ENCODE data around the gene LTBP4. TPM values are rescaled to one million over a fixed set of nuclear protein-coding genes. Genes with fewer than 3 reads are reported as not detected.

LTBP4 gene
- polyA plus RNA-seq, 1 of the 3 experiments (the other 2 are of a cell fraction) = 24.8 TPM

- Histone ChIP-seq H3K27me3 (ENCODE audit: insufficient read depth) (no peaks in the 10 kb centered on the region), H3K79me2 (ENCODE audit: insufficient read depth) (no peaks in the 10 kb centered on the region), H3K4me3 (ENCODE audit: low read depth in 2 of 2, low read length in 1 of 2) (no peak overlapping the region), H3K9me3 (no peaks in the 10 kb centered on the region), H3K4me2 (no peak overlapping the region), H3K4me1 (ENCODE audit: control insufficient read depth in 1 of 2, insufficient read depth in 2 of 2, low read depth in 1 of 2, low read length in 1 of 2) (peaks cover 7 to 21% of the 10 kb centered on the region in 2 experiments; a peak in 2 of 4 replicates), H3K9me2 (no peaks in the 10 kb centered on the region), H3K36me3 (replicated peaks in 1 of 2; ENCODE audit: control insufficient read depth in 1 of 2, insufficient read depth in 2 of 2, low read length in 1 of 2) (no peaks in the 10 kb centered on the region), H3F3A (replicated peaks; ENCODE audit: insufficient read depth) (peaks cover 5% of the 10 kb centered on the region), H4K20me1 (ENCODE audit: insufficient read depth) (no peaks in the 10 kb centered on the region), H3K27ac (ENCODE audit: low read depth in 2 of 2, low read length in 1 of 2) (no peak overlapping the region), H3K9ac (no peak overlapping the region), H2AFZ (ENCODE audit: low read depth) (no peak overlapping the region)
- peak; percentile 51 for DNase-seq
- POLR2A ChIA-PET = no interaction called here
- TF ChIP-seq TAF1 (IDR thresholded peaks at IDR 0.05; ENCODE audit: borderline replicate concordance, low read depth, low read length) (no peak), GATA2 (CRISPR knock-in tag; IDR thresholded peaks at IDR 0.05) (no peak), YY1 (IDR thresholded peaks at IDR 0.05; ENCODE audit: low read depth) (no peak), FOSL2 (IDR thresholded peaks at IDR 0.05; ENCODE audit: borderline replicate concordance, low read depth) (no peak), RXRA (IDR thresholded peaks at IDR 0.05; ENCODE audit: borderline replicate concordance, low read depth) (no peak), ELF1 (IDR thresholded peaks at IDR 0.05) (no peak), MEF2A (IDR thresholded peaks at IDR 0.05; ENCODE audit: borderline replicate concordance, low read depth) (no peak), RAD21 (IDR thresholded peaks at IDR 0.05; ENCODE audit: low read length) (no peak), JUND (IDR thresholded peaks at IDR 0.05) (no peak), ZBTB33 (IDR thresholded peaks at IDR 0.05; ENCODE audit: borderline replicate concordance, low read depth) (no peak), TCF12 (IDR thresholded peaks at IDR 0.05) (no peak), EP300 (IDR thresholded peaks at IDR 0.05; ENCODE audit: borderline replicate concordance in 1 of 2, low read depth in 1 of 2, low read length in 1 of 2) (no peak), RCOR1 (IDR thresholded peaks at IDR 0.05; ENCODE audit: low read length) (no peak), NRF1 (IDR thresholded peaks at IDR 0.05; ENCODE audit: low read depth, low read length) (no peak), GABPA (IDR thresholded peaks at IDR 0.05; ENCODE audit: low read depth) (no peak), IRF3 (IDR thresholded peaks at IDR 0.05; ENCODE audit: low read depth, low read length) (no peak), USF1 (IDR thresholded peaks at IDR 0.05; ENCODE audit: borderline replicate concordance, low read depth) (no peak), POLR2AphosphoS5 (IDR thresholded peaks at IDR 0.05; ENCODE audit: low read depth, low read length) (no peak), FOXM1 (IDR thresholded peaks at IDR 0.05; ENCODE audit: low read depth) (no peak), PBX3 (IDR thresholded peaks at IDR 0.05) (no peak)
- WGBS (ENCODE audit: low lambda C conversion rate) = 73% methylated on average over 26 of the region's 27 CpGs
- CTCF ChIA-PET = interaction anchor here (12.8 kb wide), 1 partner anchor 18 kb away, joined by 155 read pairs; no protein-coding TSS in a partner anchor
Observed at GRCh38 chr19:40614622-40615411, 13.6 kb downstream of the LTBP4 start.
